Measurements from ENCODE around the gene CIPC.

The CIPC gene

DNA sequence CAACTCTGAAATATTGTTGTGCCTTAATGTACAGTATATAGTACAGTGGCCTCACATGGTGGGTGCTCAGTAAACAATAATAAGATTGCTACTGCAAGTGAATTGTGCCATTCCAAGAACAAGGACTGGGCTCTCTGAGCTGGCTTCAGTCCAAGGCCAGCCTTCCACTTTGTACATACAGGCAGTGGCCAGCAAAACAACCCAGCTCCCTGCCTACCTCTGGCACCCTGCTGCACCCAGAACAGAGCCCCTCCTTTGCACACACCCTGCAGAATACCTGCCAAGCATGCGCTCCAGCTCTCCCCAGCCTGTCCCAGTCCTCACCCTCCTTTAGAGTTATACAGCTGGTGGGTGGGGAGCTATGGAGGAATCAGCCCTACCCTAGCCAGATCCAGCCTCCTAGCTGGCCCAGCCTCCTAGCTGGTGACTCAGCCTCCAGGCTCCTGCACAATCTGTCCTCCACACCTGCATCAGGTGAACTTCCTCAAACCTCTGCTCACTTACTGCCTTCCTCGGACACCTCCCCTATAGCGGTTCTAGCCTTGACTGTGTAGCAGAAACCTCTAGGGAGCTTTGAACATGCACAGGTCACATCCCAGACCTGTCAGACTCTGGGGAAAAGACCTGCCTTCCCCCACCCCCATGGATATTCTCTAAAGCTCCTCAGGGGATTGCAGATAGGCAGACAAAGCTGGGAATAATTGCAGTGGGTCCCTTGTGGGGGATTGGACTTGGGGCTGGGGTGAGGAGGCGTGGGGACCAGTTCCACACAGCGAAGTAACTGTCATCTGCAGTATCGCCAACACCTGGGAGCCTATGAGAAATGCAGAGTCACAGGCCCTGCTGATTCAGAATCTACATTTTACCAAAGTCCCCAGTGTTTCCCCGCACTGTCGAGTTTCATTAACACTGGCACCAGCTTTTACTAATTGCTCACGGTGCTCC is 25.6 kb downstream of the CIPC start:
- no peaks in the 10 kb centered on the region for H3K27me3 ChIP-seq (ENCODE audit: insufficient read depth, poor library complexity, severe bottlenecking)
- no peak overlapping the region for H3K27ac ChIP-seq (replicated peaks)
- TF ChIP-seq, protein P1, sequence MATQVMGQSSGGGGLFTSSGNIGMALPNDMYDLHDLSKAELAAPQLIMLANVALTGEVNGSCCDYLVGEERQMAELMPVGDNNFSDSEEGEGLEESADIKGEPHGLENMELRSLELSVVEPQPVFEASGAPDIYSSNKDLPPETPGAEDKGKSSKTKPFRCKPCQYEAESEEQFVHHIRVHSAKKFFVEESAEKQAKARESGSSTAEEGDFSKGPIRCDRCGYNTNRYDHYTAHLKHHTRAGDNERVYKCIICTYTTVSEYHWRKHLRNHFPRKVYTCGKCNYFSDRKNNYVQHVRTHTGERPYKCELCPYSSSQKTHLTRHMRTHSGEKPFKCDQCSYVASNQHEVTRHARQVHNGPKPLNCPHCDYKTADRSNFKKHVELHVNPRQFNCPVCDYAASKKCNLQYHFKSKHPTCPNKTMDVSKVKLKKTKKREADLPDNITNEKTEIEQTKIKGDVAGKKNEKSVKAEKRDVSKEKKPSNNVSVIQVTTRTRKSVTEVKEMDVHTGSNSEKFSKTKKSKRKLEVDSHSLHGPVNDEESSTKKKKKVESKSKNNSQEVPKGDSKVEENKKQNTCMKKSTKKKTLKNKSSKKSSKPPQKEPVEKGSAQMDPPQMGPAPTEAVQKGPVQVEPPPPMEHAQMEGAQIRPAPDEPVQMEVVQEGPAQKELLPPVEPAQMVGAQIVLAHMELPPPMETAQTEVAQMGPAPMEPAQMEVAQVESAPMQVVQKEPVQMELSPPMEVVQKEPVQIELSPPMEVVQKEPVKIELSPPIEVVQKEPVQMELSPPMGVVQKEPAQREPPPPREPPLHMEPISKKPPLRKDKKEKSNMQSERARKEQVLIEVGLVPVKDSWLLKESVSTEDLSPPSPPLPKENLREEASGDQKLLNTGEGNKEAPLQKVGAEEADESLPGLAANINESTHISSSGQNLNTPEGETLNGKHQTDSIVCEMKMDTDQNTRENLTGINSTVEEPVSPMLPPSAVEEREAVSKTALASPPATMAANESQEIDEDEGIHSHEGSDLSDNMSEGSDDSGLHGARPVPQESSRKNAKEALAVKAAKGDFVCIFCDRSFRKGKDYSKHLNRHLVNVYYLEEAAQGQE (IDR thresholded peaks at IDR 0.05; ENCODE audit: insufficient replicate concordance, low read depth) = no peak
- TF ChIP-seq SPI1 (IDR thresholded peaks at IDR 0.05; ENCODE audit: borderline replicate concordance, low read depth) (no peak), CTCF (IDR thresholded peaks at IDR 0.05; ENCODE audit: insufficient read depth, low read length) (no peak), POLR2AphosphoS5 (IDR thresholded peaks at IDR 0.05; ENCODE audit: low read depth) (no peak), GABPA (IDR thresholded peaks at IDR 0.05; ENCODE audit: low read depth) (no peak)
- no peak for DNase-seq (ENCODE audit: low read depth in 1 of 2, low spot score in 1 of 2)
- H3K4me3 ChIP-seq (replicated peaks; ENCODE audit: insufficient read depth, low read length) = no peak overlapping the region

- no peak for DNase-seq (ENCODE audit: low read depth in 1 of 2, low spot score in 1 of 2)
- TF ChIP-seq GABPA (IDR thresholded peaks at IDR 0.05; ENCODE audit: low read depth) (no peak), POLR2AphosphoS5 (IDR thresholded peaks at IDR 0.05; ENCODE audit: low read depth) (no peak), CTCF (IDR thresholded peaks at IDR 0.05; ENCODE audit: insufficient read depth, low read length) (no peak), SPI1 (IDR thresholded peaks at IDR 0.05; ENCODE audit: borderline replicate concordance, low read depth) (no peak)
- TF ChIP-seq, protein P1 (IDR thresholded peaks at IDR 0.05; ENCODE audit: insufficient replicate concordance, low read depth) = no peak
- no peaks in the 10 kb centered on the region for H3K27me3 ChIP-seq (ENCODE audit: insufficient read depth, poor library complexity, severe bottlenecking)
- H3K4me3 ChIP-seq (replicated peaks; ENCODE audit: insufficient read depth, low read length) = peak overlapping the region; percentile 31
- H3K27ac ChIP-seq (replicated peaks) = no peak overlapping the region
These were observed 26.6 kb downstream of the CIPC start for GRCh38 chr14:77124345-77125280.

GRCh38 chr14:77125281-77125801 is 27.3 kb downstream of the CIPC start:
- H3K4me3 ChIP-seq (replicated peaks; ENCODE audit: insufficient read depth, low read length) = no peak overlapping the region; the same call in 1 of the 2 replicates
- TF ChIP-seq, protein P1 (IDR thresholded peaks at IDR 0.05; ENCODE audit: insufficient replicate concordance, low read depth) = no peak
- TF ChIP-seq CTCF (IDR thresholded peaks at IDR 0.05; ENCODE audit: insufficient read depth, low read length) (no peak), POLR2AphosphoS5 (IDR thresholded peaks at IDR 0.05; ENCODE audit: low read depth) (no peak), GABPA (IDR thresholded peaks at IDR 0.05; ENCODE audit: low read depth) (no peak), SPI1 (IDR thresholded peaks at IDR 0.05; ENCODE audit: borderline replicate concordance, low read depth) (no peak)
- no peaks in the 10 kb centered on the region for H3K27me3 ChIP-seq (ENCODE audit: insufficient read depth, poor library complexity, severe bottlenecking)
- H3K27ac ChIP-seq (replicated peaks) = no peak overlapping the region
- DNase-seq (ENCODE audit: low read depth in 1 of 2, low spot score in 1 of 2) = no peak

Measured in HL-60 (cell line).